Measurements from ENCODE around the gene KCNJ6.

DNA sequence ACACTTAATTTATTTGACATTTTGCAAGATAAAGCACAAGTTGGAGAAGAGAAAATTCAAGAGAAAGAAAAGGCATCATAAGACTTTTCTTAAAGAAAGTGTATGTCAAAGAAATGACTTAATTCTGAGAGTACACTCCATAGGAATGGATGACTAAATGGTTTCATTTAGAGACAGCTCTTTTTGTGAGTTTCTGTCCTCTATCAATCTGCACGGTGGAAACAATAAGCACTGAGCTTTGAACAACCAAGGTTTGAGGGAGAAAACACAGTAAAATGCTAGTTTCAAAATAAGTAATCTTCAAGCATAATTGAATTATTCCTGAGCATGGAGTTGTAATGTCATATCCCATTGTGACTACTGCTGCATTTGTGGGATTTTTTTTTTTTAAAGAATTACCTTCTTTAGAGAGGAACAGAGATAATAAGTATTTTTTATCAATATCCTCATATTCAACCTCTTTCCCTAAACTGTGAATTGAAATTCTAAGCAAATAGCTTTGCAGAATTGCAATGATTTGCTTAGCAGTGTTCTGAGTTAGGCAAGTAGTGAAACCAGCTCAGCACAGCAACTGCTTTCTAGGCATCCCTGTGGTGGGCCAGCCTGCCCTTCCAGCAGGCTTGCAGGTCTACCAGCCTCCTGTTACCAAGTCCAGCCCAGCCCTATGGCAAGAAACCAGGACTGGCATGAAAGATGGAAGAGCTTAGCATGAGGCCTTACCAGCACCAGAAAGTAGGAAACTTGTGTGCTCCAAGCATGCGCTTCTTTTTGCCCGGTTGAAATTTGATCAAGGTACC lies 38.2 kb downstream of the KCNJ6 start:
- TF ChIP-seq POU6F1 (CRISPR knock-in tag; IDR thresholded peaks at IDR 0.05; ENCODE audit: borderline replicate concordance, low read depth) (no peak), ZNF8 (CRISPR knock-in tag; IDR thresholded peaks at IDR 0.05) (no peak)

All from SK-N-SH treated with all-trans-retinoic acid at 6 μM for 48 hours (cell line).